Right lobe of liver (tissue), 6 donors: ENCODE results near the gene MARCHF4. TPM values are rescaled to one million over a fixed set of nuclear protein-coding genes. Genes with fewer than 3 reads are reported as not detected.

Experiments used
- ATAC-seq, 4 donors: fragments of 200-7000 bp; cut with Tn5 transposase; one replicate each; pipeline ENCODE4 v1.9.1; 2020; ENCODE audit warnings: mild to moderate bottlenecking in 4 of 4, moderate library complexity in 4 of 4
- DNase-seq, 3 donors: peaks; one replicate each; pipeline ENCODE4 v3.0.0-alpha.2; 2020
- H3K27ac ChIP-seq, 3 donors: fragments of 200-600 bp; one replicate each; pipeline ENCODE4 v1.8.0; 2022
- H3K27me3 ChIP-seq, 2 donors: fragments of 200-600 bp; one replicate each; pipeline ENCODE4 v1.8.0; 2022
- H3K36me3 ChIP-seq, 4 donors: fragments of 200-600 bp; sonication (generic) in 1 of 4; one replicate each; pipeline versions ENCODE4 v1.5.1 to v1.8.0; 2017 to 2022; ENCODE audit warnings: control low read depth in 1 of 4
- H3K4me1 ChIP-seq, 4 donors: fragments of 200-600 bp; sonication (generic) in 1 of 4; one replicate each; pipeline versions ENCODE4 v1.5.1 to v1.8.0; 2017 to 2022; ENCODE audit warnings: control low read depth in 1 of 4
- H3K4me3 ChIP-seq, 3 donors: fragments of 200-600 bp; one replicate each; pipeline ENCODE4 v1.8.0; 2022
- H3K9me3 ChIP-seq, 4 donors: fragments of 200-600 bp; sonication (generic) in 1 of 4; one replicate each; pipeline versions ENCODE4 v1.5.1 to v1.8.0; 2017 to 2022; ENCODE audit warnings: control low read depth in 1 of 4
- POLR2A ChIP-seq: fragments of 450-650 bp; IDR thresholded peaks from one replicate; pipeline ENCODE4 v1.6.1; 2017; ENCODE audit warnings: antibody characterized with exemption, mild to moderate bottlenecking
- WGBS: methylation state at CpG from one replicate; pipeline ENCODE4 v1.1.6; 2018; ENCODE audit warnings: low coverage, low lambda C conversion rate; ENCODE audit not compliant: insufficient coverage; ENCODE audit errors: missing lambda C conversion rate; 5-methylcytosine and 5-hydroxymethylcytosine counted together
- intact Hi-C, 2 donors: fragments of 100-400 bp; cut with DNase I; formaldehyde crosslinking; loops; one replicate each; pipeline versions ENCODE4 v1.11.2 to v1.14.1; 2022
- total RNA-seq, 6 experiments: library from RNA; depleted of rRNA in 2 of 6; stranded (reverse); fragments of >200 nt in 2 of 6; fragmentation: NEBNext Ultra II Directional in 3 of 6; extraction: Animal tissue kit (Norgen Biotek cat#: 25700) in 3 of 6; gene quantifications; one replicate each; pipeline versions ENCODE4 v1.1.0 to v1.2.4, GENCODE V29; 2016 to 2023
- TF ChIP-seq, protein P1 (sequence below), 4 donors: fragments of 200-600 bp in 3 of 4; fragments of 450-650 bp in 1 of 4; IDR thresholded peaks; one replicate each; pipeline versions ENCODE4 v1.5.1 to v1.8.0; 2016 to 2022; ENCODE audit warnings: antibody characterized with exemption in 4 of 4, mild to moderate bottlenecking in 2 of 4
- donor health status: DM: no; HTN: yes; CAD: no.
- donor health status: DM: no; HTN: no; CAD: no.
- donor health status: DM: no; HTN: no; CAD: no.
- donor health status: DM: no; HTN: yes; CAD: no.
- donor health status: DM: no; HTN: yes; CAD: no.

Gene MARCHF4
- total RNA-seq, 6 experiments from 2014 or later, result not detected

GRCh38 chr2:216375286-216375685, 3.0 kb upstream of the MARCHF4 start:
- intact Hi-C loops, result no loop called here
- Histone ChIP-seq H3K27ac (no peak overlapping the region), H3K4me1 (peaks cover 0 to 9% (median 0%) of the 10 kb centered on the region in 4 donors), H3K36me3 (no peaks in the 10 kb centered on the region), H3K27me3 (peaks cover 0 to 15% of the 10 kb centered on the region in 2 donors), H3K9me3 (no peaks in the 10 kb centered on the region), H3K4me3 (no peak overlapping the region)
- WGBS, result 75% methylated on average over 1 of the region's 1 CpG
- DNase-seq, result no peak
- no peak for TF ChIP-seq POLR2A
- TF ChIP-seq, protein P1, sequence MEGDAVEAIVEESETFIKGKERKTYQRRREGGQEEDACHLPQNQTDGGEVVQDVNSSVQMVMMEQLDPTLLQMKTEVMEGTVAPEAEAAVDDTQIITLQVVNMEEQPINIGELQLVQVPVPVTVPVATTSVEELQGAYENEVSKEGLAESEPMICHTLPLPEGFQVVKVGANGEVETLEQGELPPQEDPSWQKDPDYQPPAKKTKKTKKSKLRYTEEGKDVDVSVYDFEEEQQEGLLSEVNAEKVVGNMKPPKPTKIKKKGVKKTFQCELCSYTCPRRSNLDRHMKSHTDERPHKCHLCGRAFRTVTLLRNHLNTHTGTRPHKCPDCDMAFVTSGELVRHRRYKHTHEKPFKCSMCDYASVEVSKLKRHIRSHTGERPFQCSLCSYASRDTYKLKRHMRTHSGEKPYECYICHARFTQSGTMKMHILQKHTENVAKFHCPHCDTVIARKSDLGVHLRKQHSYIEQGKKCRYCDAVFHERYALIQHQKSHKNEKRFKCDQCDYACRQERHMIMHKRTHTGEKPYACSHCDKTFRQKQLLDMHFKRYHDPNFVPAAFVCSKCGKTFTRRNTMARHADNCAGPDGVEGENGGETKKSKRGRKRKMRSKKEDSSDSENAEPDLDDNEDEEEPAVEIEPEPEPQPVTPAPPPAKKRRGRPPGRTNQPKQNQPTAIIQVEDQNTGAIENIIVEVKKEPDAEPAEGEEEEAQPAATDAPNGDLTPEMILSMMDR (IDR thresholded peaks at IDR 0.05), result no peak
- no peak for ATAC-seq

GRCh38 chr2:216373896-216374295, 1.6 kb upstream of the MARCHF4 start:
- no peak overlapping the region for H3K4me3 ChIP-seq
- no peaks in the 10 kb centered on the region for H3K9me3 ChIP-seq
- no peak overlapping the region for H3K27ac ChIP-seq
- peaks cover 0 to 9% (median 0%) of the 10 kb centered on the region in 4 donors for H3K4me1 ChIP-seq
- peaks cover 0 to 15% of the 10 kb centered on the region in 2 donors for H3K27me3 ChIP-seq
- H3K36me3 ChIP-seq, result no peaks in the 10 kb centered on the region
- TF ChIP-seq, protein P1 (IDR thresholded peaks at IDR 0.05), result no peak
- TF ChIP-seq POLR2A, result no peak
- intact Hi-C loops, result no loop called here
- no peak for ATAC-seq
- DNase-seq, result no peak

- peaks cover 0 to 15% of the 10 kb centered on the region in 2 donors for H3K27me3 ChIP-seq
- 14% methylated on average over 6 of the region's 6 CpGs for WGBS
- H3K9me3 ChIP-seq, result no peaks in the 10 kb centered on the region
- H3K4me1 ChIP-seq, result peaks cover 0 to 9% (median 0%) of the 10 kb centered on the region in 4 donors
- ATAC-seq (no peak), DNase-seq (no peak)
- no peaks in the 10 kb centered on the region for H3K36me3 ChIP-seq
- H3K27ac ChIP-seq, result no peak overlapping the region
- H3K4me3 ChIP-seq, result no peak overlapping the region
- intact Hi-C loops, result no loop called here
- TF ChIP-seq POLR2A, result no peak
These were observed 543 bp upstream of the MARCHF4 start for GRCh38 chr2:216372761-216373291.

DNA sequence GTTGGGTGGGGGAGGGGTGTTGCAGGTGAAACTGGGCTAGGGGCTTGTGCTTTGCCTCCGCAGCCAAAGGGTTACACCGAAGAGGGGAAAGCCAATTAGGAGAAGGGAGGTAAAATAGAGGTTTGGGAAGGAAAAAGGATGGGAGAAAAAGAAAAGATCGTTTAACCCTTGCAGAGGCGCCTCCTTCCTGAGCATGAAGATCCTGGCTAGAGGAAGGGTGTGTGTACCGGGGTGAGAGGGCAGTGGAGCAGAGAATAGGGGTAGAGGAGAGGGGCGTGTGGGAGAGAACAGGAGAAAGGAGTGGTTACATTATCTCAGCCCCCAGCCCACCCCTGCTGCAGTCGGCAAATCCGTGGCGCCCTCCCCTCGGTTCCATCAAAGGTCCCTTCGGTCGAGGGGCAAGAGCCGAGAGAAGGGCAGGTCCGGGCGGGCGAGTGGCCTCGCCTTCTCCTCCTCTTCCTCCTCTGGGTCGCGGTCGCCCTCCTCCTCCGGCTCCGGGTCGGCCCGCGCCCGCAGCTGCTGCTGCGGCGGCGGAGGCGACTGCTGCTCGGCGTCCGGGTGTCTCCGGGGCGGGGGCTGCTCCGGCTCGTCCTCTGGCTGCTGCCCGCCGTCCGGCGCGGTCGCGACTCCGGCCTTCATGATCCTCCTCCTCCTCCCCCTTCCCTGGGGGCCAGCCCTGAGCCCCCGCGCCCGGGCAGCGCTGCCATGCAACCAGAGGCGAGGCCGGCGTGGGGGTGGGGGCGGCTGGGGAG, 1.1 kb downstream of the MARCHF4 start:
- Histone ChIP-seq H3K27ac (no peak overlapping the region), H3K36me3 (no peaks in the 10 kb centered on the region), H3K4me3 (no peak overlapping the region), H3K4me1 (peaks cover 0 to 9% (median 0%) of the 10 kb centered on the region in 4 donors), H3K9me3 (no peaks in the 10 kb centered on the region), H3K27me3 (peaks cover 0 to 15% of the 10 kb centered on the region in 2 donors)
- DNase-seq, result peak in 1 of 3 donors; percentile 22
- WGBS, result 4% methylated on average over 30 of the region's 53 CpGs
- TF ChIP-seq POLR2A, result no peak
- TF ChIP-seq, protein P1 (IDR thresholded peaks at IDR 0.05), result no peak
- intact Hi-C loops, result no loop called here
- peak in 1 of 4 donors; percentile 11 for ATAC-seq

GRCh38 chr2:216369821-216370220, 2.5 kb downstream of the MARCHF4 start:
- peaks cover 0 to 9% (median 0%) of the 10 kb centered on the region in 4 donors for H3K4me1 ChIP-seq
- no peak overlapping the region for H3K4me3 ChIP-seq
- peaks cover 0 to 15% of the 10 kb centered on the region in 2 donors for H3K27me3 ChIP-seq
- TF ChIP-seq, protein P1 (IDR thresholded peaks at IDR 0.05), result no peak
- TF ChIP-seq POLR2A, result no peak
- intact Hi-C loops, result no loop called here
- H3K36me3 ChIP-seq, result no peaks in the 10 kb centered on the region
- ATAC-seq, result no peak
- H3K27ac ChIP-seq, result no peak overlapping the region
- no peak for DNase-seq
- WGBS, result 67% methylated on average over 3 of the region's 18 CpGs
- no peaks in the 10 kb centered on the region for H3K9me3 ChIP-seq
